HG02610 (cell line): ENCODE data around the gene TMEM181.

Source experiments
- ATAC-seq: cut with Tn5 transposase; IDR thresholded peaks from one replicate; pipeline ENCODE4 v1.9.1; 2021; ENCODE audit warnings: mild to moderate bottlenecking, moderate library complexity; ENCODE audit not compliant: unreplicated experiment

TMEM181 gene

GRCh38 chr6:158680481-158680880, 120.6 kb downstream of the TMEM181 start:
- no peak for ATAC-seq

- ATAC-seq = no peak
Observed at GRCh38 chr6:158684311-158684710, 124.4 kb downstream of the TMEM181 start.

- no peak for ATAC-seq
Observed at GRCh38 chr6:158684745-158685324, 124.9 kb downstream of the TMEM181 start.
